HG03469 (cell line): ENCODE results near the gene SEMG1.

Source experiments
- ATAC-seq: cut with Tn5 transposase; IDR thresholded peaks from one replicate; pipeline ENCODE4 v1.9.1; 2021; ENCODE audit warnings: mild to moderate bottlenecking, moderate library complexity, moderate number of reproducible peaks; ENCODE audit not compliant: unreplicated experiment

SEMG1 gene

GRCh38 chr20:45206725-45207124, at the start of gene SEMG1:
Gene SEMG1, plus strand, starts transcription at chr20:45207033. Its CDS starts 21 bp downstream, at chr20:45207054.
- ATAC-seq: no peak

- no peak for ATAC-seq
Observed at GRCh38 chr20:45157962-45158361, 48.9 kb upstream of the SEMG1 start.

- ATAC-seq: no peak
Observed at GRCh38 chr20:45163083-45163803, 43.6 kb upstream of the SEMG1 start.

GRCh38 chr20:45164906-45165305, 41.9 kb upstream of the SEMG1 start:
- ATAC-seq: no peak

- no peak for ATAC-seq
Observed at GRCh38 chr20:45173522-45173921, 33.3 kb upstream of the SEMG1 start.

GRCh38 chr20:45174434-45175364, 32.1 kb upstream of the SEMG1 start, which contains the start of gene PI3:
Gene PI3, plus strand, starts transcription at chr20:45174902. Its CDS starts 21 bp downstream, at chr20:45174923.
- ATAC-seq: no peak

GRCh38 chr20:45176526-45177267, 30.1 kb upstream of the SEMG1 start:
- no peak for ATAC-seq

GRCh38 chr20:45179166-45179565, 27.7 kb upstream of the SEMG1 start:
- no peak for ATAC-seq

GRCh38 chr20:45181639-45182038, 25.2 kb upstream of the SEMG1 start:
- no peak for ATAC-seq

- no peak for ATAC-seq
Observed at GRCh38 chr20:45183084-45183483, 23.7 kb upstream of the SEMG1 start.

GRCh38 chr20:45187693-45188092, 19.1 kb upstream of the SEMG1 start:
- ATAC-seq: no peak

GRCh38 chr20:45189067-45189609, 17.7 kb upstream of the SEMG1 start:
- ATAC-seq: no peak

GRCh38 chr20:45189861-45190260, 17.0 kb upstream of the SEMG1 start:
- ATAC-seq: no peak

GRCh38 chr20:45191926-45192325, 14.9 kb upstream of the SEMG1 start:
- ATAC-seq: no peak

GRCh38 chr20:45193331-45193730, 13.5 kb upstream of the SEMG1 start:
- no peak for ATAC-seq

GRCh38 chr20:45209924-45210323, 3.1 kb downstream of the SEMG1 start:
- ATAC-seq: no peak

GRCh38 chr20:45211569-45212474, 5.0 kb downstream of the SEMG1 start:
- no peak for ATAC-seq

GRCh38 chr20:45212836-45213235, 6.0 kb downstream of the SEMG1 start:
- no peak for ATAC-seq

- ATAC-seq: no peak
Observed at GRCh38 chr20:45218124-45218523, 11.3 kb downstream of the SEMG1 start.

GRCh38 chr20:45218636-45219035, 11.8 kb downstream of the SEMG1 start:
- no peak for ATAC-seq
